T-helper 9 cell (primary cell): ENCODE measurements around the gene DDX47.

ENCODE experiments used
- DNase-seq: peaks from one replicate; pipeline ENCODE4 v3.0.0-alpha.2; 2020

The DDX47 gene

GRCh38 chr12:12877153-12877768, 64.1 kb downstream of the DDX47 start:
- no peak for DNase-seq

- DNase-seq = no peak
These were observed 64.8 kb downstream of the DDX47 start for GRCh38 chr12:12877781-12878455.
